ENCODE data around the gene COL4A1. TPM values are rescaled to one million over a fixed set of nuclear protein-coding genes. Genes with fewer than 3 reads are reported as not detected.

COL4A1 gene
- total RNA-seq, 1 donor from 2014 or later: 105 TPM

GRCh38 chr13:110217085-110217484, 89.9 kb downstream of the COL4A1 start:
- no peak overlapping the region for H3K9ac ChIP-seq
- no peak overlapping the region for H3K27ac ChIP-seq
- no peaks in the 10 kb centered on the region for H3K27me3 ChIP-seq
- no peaks in the 10 kb centered on the region for H3F3A ChIP-seq (ENCODE audit: low read depth)
- H3K27me3 Mint-ChIP-seq (ENCODE audit: insufficient read depth, low read depth): no peaks in the 10 kb centered on the region
- TF ChIP-seq EZH2phosphoT487 (IDR thresholded peaks at IDR 0.05): no peak
- no peak for TF ChIP-seq EZH2 (IDR thresholded peaks at IDR 0.05)
- no peak for TF ChIP-seq CTCF (IDR thresholded peaks at IDR 0.05)
- H4K20me1 ChIP-seq (ENCODE audit: low read depth): no peaks in the 10 kb centered on the region
- peaks cover 8% of the 10 kb centered on the region for H3K4me1 ChIP-seq
- peaks cover 2% of the 10 kb centered on the region for H3K36me3 Mint-ChIP-seq
- H2AFZ ChIP-seq (replicated peaks): no peak overlapping the region
- H3K4me2 ChIP-seq: no peak overlapping the region
- no peaks in the 10 kb centered on the region for H3K9me3 ChIP-seq (ENCODE audit: low read depth)
- no peaks in the 10 kb centered on the region for H3K9me3 Mint-ChIP-seq
- no peak overlapping the region for H3K27ac Mint-ChIP-seq
- no peaks in the 10 kb centered on the region for H3K36me3 ChIP-seq
- H3K4me3 Mint-ChIP-seq: no peak overlapping the region
- peaks cover 4% of the 10 kb centered on the region for H3K79me2 ChIP-seq (ENCODE audit: low read depth)
- H3K4me1 Mint-ChIP-seq: peaks cover 37% of the 10 kb centered on the region
- DNase-seq (ENCODE audit: low spot score): no peak
- H3K4me3 ChIP-seq: no peak overlapping the region

- H3K9me3 Mint-ChIP-seq: no peaks in the 10 kb centered on the region
- H3K27me3 Mint-ChIP-seq (ENCODE audit: insufficient read depth, low read depth): no peaks in the 10 kb centered on the region
- TF ChIP-seq EZH2 (IDR thresholded peaks at IDR 0.05) (no peak), CTCF (IDR thresholded peaks at IDR 0.05) (no peak), EZH2phosphoT487 (IDR thresholded peaks at IDR 0.05) (no peak)
- DNase-seq (ENCODE audit: low spot score): no peak
- Histone ChIP-seq H3K27ac (no peak overlapping the region), H3K36me3 (no peaks in the 10 kb centered on the region), H3K27me3 (no peaks in the 10 kb centered on the region), H3K9ac (no peak overlapping the region), H3K79me2 (ENCODE audit: low read depth) (peaks cover 4% of the 10 kb centered on the region), H3K4me3 (no peak overlapping the region), H3K4me1 (peaks cover 8% of the 10 kb centered on the region), H2AFZ (replicated peaks) (no peak overlapping the region), H3F3A (ENCODE audit: low read depth) (no peaks in the 10 kb centered on the region), H4K20me1 (ENCODE audit: low read depth) (no peaks in the 10 kb centered on the region), H3K9me3 (ENCODE audit: low read depth) (no peaks in the 10 kb centered on the region), H3K4me2 (no peak overlapping the region)
- peaks cover 3% of the 10 kb centered on the region for H3K36me3 Mint-ChIP-seq
- H3K27ac Mint-ChIP-seq: peak overlapping the region; percentile 42
- no peak overlapping the region for H3K4me3 Mint-ChIP-seq
- peaks cover 37% of the 10 kb centered on the region for H3K4me1 Mint-ChIP-seq
These were observed 90.4 kb downstream of the COL4A1 start for GRCh38 chr13:110216398-110217041.

GRCh38 chr13:110216006-110216397, 91.0 kb downstream of the COL4A1 start:
- Histone ChIP-seq H2AFZ (replicated peaks) (no peak overlapping the region), H3K79me2 (ENCODE audit: low read depth) (peaks cover 4% of the 10 kb centered on the region), H4K20me1 (ENCODE audit: low read depth) (no peaks in the 10 kb centered on the region), H3K4me2 (no peak overlapping the region), H3K36me3 (no peaks in the 10 kb centered on the region), H3F3A (ENCODE audit: low read depth) (no peaks in the 10 kb centered on the region), H3K9ac (no peak overlapping the region), H3K9me3 (ENCODE audit: low read depth) (no peaks in the 10 kb centered on the region), H3K4me1 (peaks cover 8% of the 10 kb centered on the region), H3K27me3 (no peaks in the 10 kb centered on the region), H3K4me3 (no peak overlapping the region), H3K27ac (no peak overlapping the region)
- H3K36me3 Mint-ChIP-seq: peaks cover 6% of the 10 kb centered on the region
- TF ChIP-seq EZH2phosphoT487 (IDR thresholded peaks at IDR 0.05): no peak
- no peak for TF ChIP-seq EZH2 (IDR thresholded peaks at IDR 0.05)
- no peak for TF ChIP-seq CTCF (IDR thresholded peaks at IDR 0.05)
- peaks cover 37% of the 10 kb centered on the region for H3K4me1 Mint-ChIP-seq
- DNase-seq (ENCODE audit: low spot score): no peak
- H3K27ac Mint-ChIP-seq: peak overlapping the region; percentile 66
- H3K9me3 Mint-ChIP-seq: no peaks in the 10 kb centered on the region
- no peak overlapping the region for H3K4me3 Mint-ChIP-seq
- H3K27me3 Mint-ChIP-seq (ENCODE audit: insufficient read depth, low read depth): no peaks in the 10 kb centered on the region

All from neural progenitor cell (in vitro differentiated cells).